ENCODE results near the gene OR51V1.

Gene OR51V1

GRCh38 chr11:5241458-5241857, 41.0 kb upstream of the OR51V1 start:
- no peak overlapping the region for H3K4me3 ChIP-seq (IDR thresholded peaks at IDR 0.05; ENCODE audit: insufficient read depth, low read depth, low read length)
- H3K9ac ChIP-seq, result no peak overlapping the region
- no peaks in the 10 kb centered on the region for H4K20me1 ChIP-seq (ENCODE audit: insufficient read depth)
- H3K36me3 ChIP-seq (ENCODE audit: insufficient read depth), result no peaks in the 10 kb centered on the region
- H3K27me3 ChIP-seq (ENCODE audit: insufficient read depth, low read depth), result no peaks in the 10 kb centered on the region
- TF ChIP-seq CTCF (conservative IDR thresholded peaks at IDR 0.05; ENCODE audit: low read depth, low read length), result no peak
- no peak overlapping the region for H3K4me2 ChIP-seq
- H3K79me2 ChIP-seq (ENCODE audit: insufficient read depth, low read depth), result no peaks in the 10 kb centered on the region
- H2AFZ ChIP-seq (ENCODE audit: low read depth), result no peak overlapping the region
- no peak overlapping the region for H3K27ac ChIP-seq
- H3K4me1 ChIP-seq (ENCODE audit: low read depth, poor library complexity, severe bottlenecking), result peaks cover 8% of the 10 kb centered on the region

GRCh38 chr11:5240458-5240857, 40.0 kb upstream of the OR51V1 start:
- Histone ChIP-seq H3K27ac (no peak overlapping the region), H2AFZ (ENCODE audit: low read depth) (no peak overlapping the region), H3K4me3 (IDR thresholded peaks at IDR 0.05; ENCODE audit: insufficient read depth, low read depth, low read length) (no peak overlapping the region), H3K4me1 (ENCODE audit: low read depth, poor library complexity, severe bottlenecking) (peaks cover 14% of the 10 kb centered on the region), H3K27me3 (ENCODE audit: insufficient read depth, low read depth) (no peaks in the 10 kb centered on the region), H3K4me2 (no peak overlapping the region), H3K9ac (no peak overlapping the region), H3K36me3 (ENCODE audit: insufficient read depth) (no peaks in the 10 kb centered on the region), H4K20me1 (ENCODE audit: insufficient read depth) (no peaks in the 10 kb centered on the region), H3K79me2 (ENCODE audit: insufficient read depth, low read depth) (no peaks in the 10 kb centered on the region)
- no peak for TF ChIP-seq CTCF (conservative IDR thresholded peaks at IDR 0.05; ENCODE audit: low read depth, low read length)

GRCh38 chr11:5240056-5240455, 39.6 kb upstream of the OR51V1 start:
- Histone ChIP-seq H3K27me3 (ENCODE audit: insufficient read depth, low read depth) (no peaks in the 10 kb centered on the region), H3K4me2 (no peak overlapping the region), H3K79me2 (ENCODE audit: insufficient read depth, low read depth) (no peaks in the 10 kb centered on the region), H3K27ac (no peak overlapping the region), H4K20me1 (ENCODE audit: insufficient read depth) (no peaks in the 10 kb centered on the region), H3K4me1 (ENCODE audit: low read depth, poor library complexity, severe bottlenecking) (peaks cover 18% of the 10 kb centered on the region), H2AFZ (ENCODE audit: low read depth) (no peak overlapping the region), H3K9ac (no peak overlapping the region), H3K4me3 (IDR thresholded peaks at IDR 0.05; ENCODE audit: insufficient read depth, low read depth, low read length) (no peak overlapping the region), H3K36me3 (ENCODE audit: insufficient read depth) (no peaks in the 10 kb centered on the region)
- TF ChIP-seq CTCF (conservative IDR thresholded peaks at IDR 0.05; ENCODE audit: low read depth, low read length), result no peak

- H3K4me1 ChIP-seq (ENCODE audit: low read depth, poor library complexity, severe bottlenecking), result peaks cover 26% of the 10 kb centered on the region
- H3K79me2 ChIP-seq (ENCODE audit: insufficient read depth, low read depth), result no peaks in the 10 kb centered on the region
- H4K20me1 ChIP-seq (ENCODE audit: insufficient read depth), result no peaks in the 10 kb centered on the region
- H2AFZ ChIP-seq (ENCODE audit: low read depth), result no peak overlapping the region
- H3K27me3 ChIP-seq (ENCODE audit: insufficient read depth, low read depth), result no peaks in the 10 kb centered on the region
- no peak overlapping the region for H3K27ac ChIP-seq
- no peak for TF ChIP-seq CTCF (conservative IDR thresholded peaks at IDR 0.05; ENCODE audit: low read depth, low read length)
- H3K4me3 ChIP-seq (IDR thresholded peaks at IDR 0.05; ENCODE audit: insufficient read depth, low read depth, low read length), result no peak overlapping the region
- no peaks in the 10 kb centered on the region for H3K36me3 ChIP-seq (ENCODE audit: insufficient read depth)
- H3K9ac ChIP-seq, result no peak overlapping the region
- H3K4me2 ChIP-seq, result no peak overlapping the region
Observed at GRCh38 chr11:5239046-5239445, 38.6 kb upstream of the OR51V1 start.

All from KMS-11 (cell line).